ENCODE measurements around the gene C1orf141. TPM values are rescaled to one million over a fixed set of nuclear protein-coding genes. Genes with fewer than 3 reads are reported as not detected.

C1orf141 gene
- total and polyA plus RNA-seq, 2 donors (not counting 3 experiments of a cell fraction or from before 2014, with no cell fraction given) = not detected

DNA sequence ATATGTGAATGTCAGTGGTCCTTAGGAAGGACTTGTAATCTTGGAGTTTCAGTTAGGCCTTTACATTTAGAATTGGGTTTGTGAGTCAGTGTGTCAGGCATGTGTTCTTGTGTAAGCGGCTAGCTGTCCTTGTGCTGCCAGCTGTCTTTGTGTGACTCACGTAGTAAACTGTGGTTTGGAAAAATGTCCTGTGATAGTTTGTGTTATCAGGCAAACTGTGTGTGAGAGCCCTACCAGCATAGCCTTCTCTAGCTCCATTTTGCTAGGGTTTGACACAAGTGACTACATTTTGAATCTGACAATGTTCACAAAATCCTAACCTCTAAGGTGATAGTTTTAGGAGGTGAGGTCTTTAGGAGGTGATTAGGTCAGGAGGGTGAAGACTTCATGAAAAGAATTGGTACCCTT, 74.0 kb downstream of the C1orf141 start:
- Histone ChIP-seq H3K9me1 (replicated peaks; ENCODE audit: control insufficient read depth, extremely low read depth, insufficient read depth, low read length) (no peaks in the 10 kb centered on the region), H3K9ac (replicated peaks; ENCODE audit: extremely low read depth, insufficient read depth, low read length) (no peak overlapping the region), H3K9me3 (replicated peaks; ENCODE audit: control insufficient read depth, insufficient read depth, low read length) (no peaks in the 10 kb centered on the region), H3K27ac (ENCODE audit: insufficient read depth, low read depth, low read length) (no peak overlapping the region), H2AFZ (ENCODE audit: low read depth, low read length) (no peak overlapping the region), H4K20me1 (replicated peaks; ENCODE audit: control insufficient read depth, extremely low read depth, insufficient read depth, low read length) (no peaks in the 10 kb centered on the region), H3K27me3 (ENCODE audit: control insufficient read depth in 2 of 2, insufficient read depth in 2 of 2, low read length in 2 of 2) (peaks cover 0 to 4% of the 10 kb centered on the region in 2 experiments), H3K4me2 (ENCODE audit: insufficient read depth, low read length) (no peak overlapping the region), H3K4me1 (ENCODE audit: control insufficient read depth, extremely low read depth, insufficient read depth, low read length) (no peaks in the 10 kb centered on the region), H3K4me3 (replicated peaks in 1 of 3; ENCODE audit: insufficient read depth in 1 of 3, low read depth in 1 of 3, low read length in 3 of 3) (no peak overlapping the region), H3K79me2 (ENCODE audit: control insufficient read depth, insufficient read depth, low read length) (no peaks in the 10 kb centered on the region), H3K36me3 (ENCODE audit: control insufficient read depth in 2 of 2, extremely low read depth in 1 of 2, insufficient read depth in 2 of 2, low read length in 2 of 2) (no peaks in the 10 kb centered on the region)
- TF ChIP-seq JUN (IDR thresholded peaks at IDR 0.05; ENCODE audit: borderline replicate concordance, insufficient read depth, insufficient read length, low read depth) = no peak
- TF ChIP-seq, protein P1, sequence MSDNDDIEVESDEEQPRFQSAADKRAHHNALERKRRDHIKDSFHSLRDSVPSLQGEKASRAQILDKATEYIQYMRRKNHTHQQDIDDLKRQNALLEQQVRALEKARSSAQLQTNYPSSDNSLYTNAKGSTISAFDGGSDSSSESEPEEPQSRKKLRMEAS (IDR thresholded peaks at IDR 0.05; ENCODE audit: insufficient read depth, insufficient read length) = no peak
- no peak for TF ChIP-seq MYC (IDR thresholded peaks at IDR 0.05; ENCODE audit: low read depth, low read length)
- FAIRE-seq (no peak), DNase-seq (ENCODE audit: low read depth, low spot score) (peak; percentile 14)
- intact Hi-C loops (cut with micrococcal nuclease) (no loop called here), dilution Hi-C loops (cut with MboI; ENCODE audit: extremely low pct_ligation_motif_present, low sequenced_read_pairs) (no loop called here)
- POLR2A ChIA-PET = no interaction called here
- CTCF ChIA-PET = interaction anchor here (0.9 to 1.0 kb wide), 2 partner anchors 55 to 89 kb away, joined by 3 read pairs; no protein-coding TSS in a partner anchor
- BruUV-seq (replicated peaks) = no TSS peak

DNA sequence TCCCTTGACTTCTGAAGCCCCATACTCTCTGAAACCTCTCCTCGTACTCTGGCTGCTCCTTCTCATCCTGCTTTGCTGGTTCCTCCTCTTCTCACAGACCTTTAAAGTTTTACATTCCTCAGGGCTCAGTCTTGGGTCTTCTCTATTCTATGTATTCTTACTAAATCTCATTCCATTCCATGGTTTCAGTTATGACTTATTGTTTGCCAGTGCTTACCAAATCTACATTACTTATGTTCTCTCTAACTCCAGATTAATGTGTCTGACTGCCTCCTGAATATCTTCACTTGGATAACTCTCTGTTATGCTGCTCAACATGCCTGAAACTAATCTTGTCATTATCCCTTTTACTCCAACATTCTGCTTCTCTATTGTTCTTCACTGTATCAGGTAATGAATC, 75.4 kb downstream of the C1orf141 start:
- Histone ChIP-seq H3K4me2 (ENCODE audit: insufficient read depth, low read length) (no peak overlapping the region), H3K9me1 (replicated peaks; ENCODE audit: control insufficient read depth, extremely low read depth, insufficient read depth, low read length) (no peaks in the 10 kb centered on the region), H2AFZ (ENCODE audit: low read depth, low read length) (no peak overlapping the region), H3K4me3 (replicated peaks in 1 of 3; ENCODE audit: insufficient read depth in 1 of 3, low read depth in 1 of 3, low read length in 3 of 3) (no peak overlapping the region), H3K27me3 (ENCODE audit: control insufficient read depth in 2 of 2, insufficient read depth in 2 of 2, low read length in 2 of 2) (no peaks in the 10 kb centered on the region), H4K20me1 (replicated peaks; ENCODE audit: control insufficient read depth, extremely low read depth, insufficient read depth, low read length) (no peaks in the 10 kb centered on the region), H3K9ac (replicated peaks; ENCODE audit: extremely low read depth, insufficient read depth, low read length) (no peak overlapping the region), H3K79me2 (ENCODE audit: control insufficient read depth, insufficient read depth, low read length) (no peaks in the 10 kb centered on the region), H3K9me3 (replicated peaks; ENCODE audit: control insufficient read depth, insufficient read depth, low read length) (no peaks in the 10 kb centered on the region), H3K27ac (ENCODE audit: insufficient read depth, low read depth, low read length) (no peak overlapping the region), H3K36me3 (ENCODE audit: control insufficient read depth in 2 of 2, extremely low read depth in 1 of 2, insufficient read depth in 2 of 2, low read length in 2 of 2) (no peaks in the 10 kb centered on the region), H3K4me1 (ENCODE audit: control insufficient read depth, extremely low read depth, insufficient read depth, low read length) (peaks cover 3% of the 10 kb centered on the region)
- BruUV-seq (replicated peaks) = no TSS peak
- TF ChIP-seq FOS (IDR thresholded peaks at IDR 0.05; ENCODE audit: borderline replicate concordance, insufficient read depth, low read length) = no peak
- TF ChIP-seq JUN (IDR thresholded peaks at IDR 0.05; ENCODE audit: borderline replicate concordance, insufficient read depth, insufficient read length, low read depth) = no peak
- no peak for TF ChIP-seq POLR2A (IDR thresholded peaks at IDR 0.05; ENCODE audit: low read depth, low read length)
- no peak for TF ChIP-seq EZH2 (IDR thresholded peaks at IDR 0.05; ENCODE audit: borderline replicate concordance, low read depth, low read length, severe bottlenecking)
- no peak for TF ChIP-seq GATA2 (IDR thresholded peaks at IDR 0.05; ENCODE audit: insufficient read depth, insufficient read length, low read depth, low read length)
- TF ChIP-seq, protein P1 (IDR thresholded peaks at IDR 0.05; ENCODE audit: insufficient read depth, insufficient read length) = no peak
- no peak for TF ChIP-seq MYC (IDR thresholded peaks at IDR 0.05; ENCODE audit: low read depth, low read length)
- TF ChIP-seq POLR2AphosphoS5 (IDR thresholded peaks at IDR 0.05; ENCODE audit: insufficient read depth, low read depth, low read length) = no peak
- TF ChIP-seq, protein P2, sequence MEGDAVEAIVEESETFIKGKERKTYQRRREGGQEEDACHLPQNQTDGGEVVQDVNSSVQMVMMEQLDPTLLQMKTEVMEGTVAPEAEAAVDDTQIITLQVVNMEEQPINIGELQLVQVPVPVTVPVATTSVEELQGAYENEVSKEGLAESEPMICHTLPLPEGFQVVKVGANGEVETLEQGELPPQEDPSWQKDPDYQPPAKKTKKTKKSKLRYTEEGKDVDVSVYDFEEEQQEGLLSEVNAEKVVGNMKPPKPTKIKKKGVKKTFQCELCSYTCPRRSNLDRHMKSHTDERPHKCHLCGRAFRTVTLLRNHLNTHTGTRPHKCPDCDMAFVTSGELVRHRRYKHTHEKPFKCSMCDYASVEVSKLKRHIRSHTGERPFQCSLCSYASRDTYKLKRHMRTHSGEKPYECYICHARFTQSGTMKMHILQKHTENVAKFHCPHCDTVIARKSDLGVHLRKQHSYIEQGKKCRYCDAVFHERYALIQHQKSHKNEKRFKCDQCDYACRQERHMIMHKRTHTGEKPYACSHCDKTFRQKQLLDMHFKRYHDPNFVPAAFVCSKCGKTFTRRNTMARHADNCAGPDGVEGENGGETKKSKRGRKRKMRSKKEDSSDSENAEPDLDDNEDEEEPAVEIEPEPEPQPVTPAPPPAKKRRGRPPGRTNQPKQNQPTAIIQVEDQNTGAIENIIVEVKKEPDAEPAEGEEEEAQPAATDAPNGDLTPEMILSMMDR (IDR thresholded peaks at IDR 0.05; ENCODE audit: extremely low read depth in 1 of 2, insufficient read depth in 1 of 2, low read depth in 1 of 2, low read length in 2 of 2) = no peak
- ChIA-PET POLR2A (no interaction called here), CTCF (interaction anchor here (0.9 to 1.1 kb wide), 2 partner anchors 63 to 89 kb away, joined by 3 read pairs; no protein-coding TSS in a partner anchor)
- FAIRE-seq (no peak), DNase-seq (ENCODE audit: low read depth, low spot score) (no peak)
- dilution Hi-C loops (cut with MboI; ENCODE audit: extremely low pct_ligation_motif_present, low sequenced_read_pairs) = no loop called here
- intact Hi-C loops (cut with micrococcal nuclease) = loop anchor here (10.0 kb wide), 1 partner anchor 405 kb away; no protein-coding TSS in a partner anchor

All from endothelial cell of umbilical vein (primary cell).